GM12874 (cell line): ENCODE measurements around the gene ASTN2.

Source experiments
- TF ChIP-seq, protein P1 (sequence below): IDR thresholded peaks from 2 replicates; pipeline ENCODE4 v1.5.1; 2011; ENCODE audit warnings: low read depth, mild to moderate bottlenecking, control low read depth, low read length, moderate library complexity; ENCODE audit not compliant: insufficient read depth

ASTN2 gene

GRCh38 chr9:116387934-116388698 is 1026.7 kb downstream of the ASTN2 start:
- TF ChIP-seq, protein P1, sequence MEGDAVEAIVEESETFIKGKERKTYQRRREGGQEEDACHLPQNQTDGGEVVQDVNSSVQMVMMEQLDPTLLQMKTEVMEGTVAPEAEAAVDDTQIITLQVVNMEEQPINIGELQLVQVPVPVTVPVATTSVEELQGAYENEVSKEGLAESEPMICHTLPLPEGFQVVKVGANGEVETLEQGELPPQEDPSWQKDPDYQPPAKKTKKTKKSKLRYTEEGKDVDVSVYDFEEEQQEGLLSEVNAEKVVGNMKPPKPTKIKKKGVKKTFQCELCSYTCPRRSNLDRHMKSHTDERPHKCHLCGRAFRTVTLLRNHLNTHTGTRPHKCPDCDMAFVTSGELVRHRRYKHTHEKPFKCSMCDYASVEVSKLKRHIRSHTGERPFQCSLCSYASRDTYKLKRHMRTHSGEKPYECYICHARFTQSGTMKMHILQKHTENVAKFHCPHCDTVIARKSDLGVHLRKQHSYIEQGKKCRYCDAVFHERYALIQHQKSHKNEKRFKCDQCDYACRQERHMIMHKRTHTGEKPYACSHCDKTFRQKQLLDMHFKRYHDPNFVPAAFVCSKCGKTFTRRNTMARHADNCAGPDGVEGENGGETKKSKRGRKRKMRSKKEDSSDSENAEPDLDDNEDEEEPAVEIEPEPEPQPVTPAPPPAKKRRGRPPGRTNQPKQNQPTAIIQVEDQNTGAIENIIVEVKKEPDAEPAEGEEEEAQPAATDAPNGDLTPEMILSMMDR = no peak

GRCh38 chr9:116383936-116384335 is 1030.9 kb downstream of the ASTN2 start:
- TF ChIP-seq, protein P1 = no peak

DNA sequence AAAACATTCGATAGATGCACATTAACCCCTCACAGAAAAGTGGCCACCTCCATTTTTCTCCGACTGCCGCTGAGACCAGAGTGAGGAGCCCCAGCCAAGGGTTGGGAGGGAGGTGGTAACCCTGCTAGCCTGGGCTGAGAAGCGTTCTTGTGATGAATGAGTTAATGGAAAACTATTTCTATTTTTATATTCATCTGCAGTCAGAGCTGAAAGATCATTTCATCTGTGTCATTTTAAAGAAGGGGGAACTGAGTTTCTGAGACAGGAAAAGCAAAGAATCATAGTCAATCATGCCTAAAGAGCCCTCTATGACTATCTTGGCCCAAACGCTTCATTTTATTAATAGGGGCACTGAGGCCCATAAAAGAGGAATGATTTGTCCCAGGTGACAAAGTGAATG is 1031.7 kb downstream of the ASTN2 start:
- TF ChIP-seq, protein P1 = no peak

DNA sequence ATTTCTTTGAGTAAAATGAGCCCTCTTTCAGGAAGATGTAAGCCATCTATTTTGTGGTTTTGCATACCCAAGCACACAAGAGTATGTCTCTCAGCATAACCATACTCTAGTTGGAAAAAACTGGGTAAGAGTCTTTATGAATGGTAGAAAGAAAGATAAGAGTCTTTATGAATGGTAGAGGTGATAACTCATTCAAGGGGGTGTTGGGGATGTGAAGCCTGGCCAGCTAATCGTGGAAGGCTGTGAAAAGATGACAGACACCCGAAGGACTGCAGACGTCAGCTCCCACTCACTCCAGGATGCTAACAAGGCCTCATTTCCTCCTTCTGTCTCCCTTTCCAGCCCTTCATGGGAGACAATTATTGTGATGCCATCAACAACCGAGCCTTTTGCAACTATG is 1032.8 kb downstream of the ASTN2 start:
- TF ChIP-seq, protein P1 = no peak

GRCh38 chr9:116381350-116381749 is 1033.5 kb downstream of the ASTN2 start:
- TF ChIP-seq, protein P1 = no peak

GRCh38 chr9:116380496-116380995 is 1034.3 kb downstream of the ASTN2 start:
- TF ChIP-seq, protein P1 = no peak

DNA sequence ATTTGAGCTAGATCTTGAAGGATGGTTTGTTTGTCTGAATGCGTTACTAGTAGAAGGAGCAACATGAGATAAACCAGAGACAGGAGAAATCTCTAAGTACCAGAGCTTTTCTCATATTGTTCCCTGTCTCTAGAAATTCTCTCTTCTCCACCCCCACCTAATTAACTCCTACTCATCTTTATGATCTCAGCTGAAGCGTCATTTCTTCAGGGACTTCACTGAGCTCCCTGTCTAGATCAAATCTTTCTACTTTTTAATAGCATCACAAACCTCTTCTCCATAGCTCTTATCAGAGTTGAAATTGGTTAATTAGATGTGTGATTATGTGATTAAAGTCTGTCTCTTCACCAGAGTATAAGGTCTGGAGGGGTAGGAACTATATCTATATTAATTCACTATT is 1035.0 kb downstream of the ASTN2 start:
- TF ChIP-seq, protein P1 = no peak
